ENCODE measurements around the gene RPS19.

Gene RPS19

GRCh38 chr19:41844601-41845000 lies 15.5 kb upstream of the RPS19 start, which contains the start of gene LYPD4:
TSS of gene LYPD4 (minus strand) at chr19:41844683. CDS start at chr19:41839285, 5,398 bp downstream.
- no peak for DNase-seq (ENCODE audit: low read depth)
- peaks cover 38% of the 10 kb centered on the region for H3K27me3 ChIP-seq (replicated peaks; ENCODE audit: control insufficient read depth, insufficient read depth, low read length)
- H3K36me3 ChIP-seq (ENCODE audit: control insufficient read depth, insufficient read depth, low read length, severe bottlenecking), result no peaks in the 10 kb centered on the region
- no peaks in the 10 kb centered on the region for H3K4me1 ChIP-seq (ENCODE audit: control insufficient read depth, insufficient read depth, low read length)
- H3K9ac ChIP-seq (ENCODE audit: low read length), result no peak within 1 kb of the TSS
- no peaks in the 10 kb centered on the region for H3K9me3 ChIP-seq (ENCODE audit: control insufficient read depth, low read length)
- H3K4me3 ChIP-seq (ENCODE audit: low read length), result no peak within 1 kb of the TSS

GRCh38 chr19:41845001-41845050 lies 15.2 kb upstream of the RPS19 start, which contains the start of gene DMRTC2:
TSS of gene DMRTC2 (plus strand) at chr19:41845042. CDS start at chr19:41847429, 2,387 bp downstream.
- no peaks in the 10 kb centered on the region for H3K4me1 ChIP-seq (ENCODE audit: control insufficient read depth, insufficient read depth, low read length)
- no peaks in the 10 kb centered on the region for H3K9me3 ChIP-seq (ENCODE audit: control insufficient read depth, low read length)
- DNase-seq (ENCODE audit: low read depth), result no peak
- peaks cover 39% of the 10 kb centered on the region for H3K27me3 ChIP-seq (replicated peaks; ENCODE audit: control insufficient read depth, insufficient read depth, low read length)
- no peak within 1 kb of the TSS for H3K9ac ChIP-seq (ENCODE audit: low read length)
- H3K36me3 ChIP-seq (ENCODE audit: control insufficient read depth, insufficient read depth, low read length, severe bottlenecking), result no peaks in the 10 kb centered on the region
- H3K4me3 ChIP-seq (ENCODE audit: low read length), result no peak within 1 kb of the TSS

GRCh38 chr19:41845051-41845590 lies 14.9 kb upstream of the RPS19 start:
- no peak for DNase-seq (ENCODE audit: low read depth)
- Histone ChIP-seq H3K27me3 (replicated peaks; ENCODE audit: control insufficient read depth, insufficient read depth, low read length) (peaks cover 39% of the 10 kb centered on the region), H3K36me3 (ENCODE audit: control insufficient read depth, insufficient read depth, low read length, severe bottlenecking) (no peaks in the 10 kb centered on the region)

GRCh38 chr19:41847351-41848105 lies 12.5 kb upstream of the RPS19 start:
- DNase-seq (ENCODE audit: low read depth), result no peak

More at GRCh38 chr19:41845051-41845590, 14.9 kb upstream of the RPS19 start:
- Histone ChIP-seq H3K4me1 (ENCODE audit: control insufficient read depth, insufficient read depth, low read length) (no peaks in the 10 kb centered on the region), H3K4me3 (ENCODE audit: low read length) (no peak overlapping the region), H3K9ac (ENCODE audit: low read length) (no peak overlapping the region), H3K9me3 (ENCODE audit: control insufficient read depth, low read length) (no peaks in the 10 kb centered on the region)

GRCh38 chr19:41848666-41849065 lies 11.4 kb upstream of the RPS19 start:
- Histone ChIP-seq H3K36me3 (ENCODE audit: control insufficient read depth, insufficient read depth, low read length, severe bottlenecking) (no peaks in the 10 kb centered on the region), H3K4me1 (ENCODE audit: control insufficient read depth, insufficient read depth, low read length) (no peaks in the 10 kb centered on the region), H3K27me3 (replicated peaks; ENCODE audit: control insufficient read depth, insufficient read depth, low read length) (peaks cover 63% of the 10 kb centered on the region), H3K4me3 (ENCODE audit: low read length) (no peak overlapping the region), H3K9ac (ENCODE audit: low read length) (no peak overlapping the region), H3K9me3 (ENCODE audit: control insufficient read depth, low read length) (no peaks in the 10 kb centered on the region)
- no peak for DNase-seq (ENCODE audit: low read depth)

More at GRCh38 chr19:41847351-41848105, 12.5 kb upstream of the RPS19 start:
- peaks cover 54% of the 10 kb centered on the region for H3K27me3 ChIP-seq (replicated peaks; ENCODE audit: control insufficient read depth, insufficient read depth, low read length)
- H3K9ac ChIP-seq (ENCODE audit: low read length), result no peak overlapping the region
- no peaks in the 10 kb centered on the region for H3K36me3 ChIP-seq (ENCODE audit: control insufficient read depth, insufficient read depth, low read length, severe bottlenecking)
- H3K4me1 ChIP-seq (ENCODE audit: control insufficient read depth, insufficient read depth, low read length), result no peaks in the 10 kb centered on the region
- H3K9me3 ChIP-seq (ENCODE audit: control insufficient read depth, low read length), result no peaks in the 10 kb centered on the region
- H3K4me3 ChIP-seq (ENCODE audit: low read length), result no peak overlapping the region

GRCh38 chr19:41849067-41849466 lies 11.0 kb upstream of the RPS19 start:
- Histone ChIP-seq H3K4me3 (ENCODE audit: low read length) (no peak overlapping the region), H3K9ac (ENCODE audit: low read length) (no peak overlapping the region), H3K9me3 (ENCODE audit: control insufficient read depth, low read length) (no peaks in the 10 kb centered on the region), H3K4me1 (ENCODE audit: control insufficient read depth, insufficient read depth, low read length) (no peaks in the 10 kb centered on the region), H3K36me3 (ENCODE audit: control insufficient read depth, insufficient read depth, low read length, severe bottlenecking) (no peaks in the 10 kb centered on the region), H3K27me3 (replicated peaks; ENCODE audit: control insufficient read depth, insufficient read depth, low read length) (peaks cover 63% of the 10 kb centered on the region)
- no peak for DNase-seq (ENCODE audit: low read depth)

- no peak overlapping the region for H3K4me3 ChIP-seq (ENCODE audit: low read length)
- H3K9ac ChIP-seq (ENCODE audit: low read length), result no peak overlapping the region
- no peaks in the 10 kb centered on the region for H3K9me3 ChIP-seq (ENCODE audit: control insufficient read depth, low read length)
- H3K27me3 ChIP-seq (replicated peaks; ENCODE audit: control insufficient read depth, insufficient read depth, low read length), result peaks cover 73% of the 10 kb centered on the region
- no peaks in the 10 kb centered on the region for H3K4me1 ChIP-seq (ENCODE audit: control insufficient read depth, insufficient read depth, low read length)
- DNase-seq (ENCODE audit: low read depth), result no peak
- no peaks in the 10 kb centered on the region for H3K36me3 ChIP-seq (ENCODE audit: control insufficient read depth, insufficient read depth, low read length, severe bottlenecking)
These were observed 9.7 kb upstream of the RPS19 start for GRCh38 chr19:41850381-41850780.

- no peak for DNase-seq (ENCODE audit: low read depth)
- Histone ChIP-seq H3K4me3 (ENCODE audit: low read length) (no peak overlapping the region), H3K9ac (ENCODE audit: low read length) (no peak overlapping the region), H3K27me3 (replicated peaks; ENCODE audit: control insufficient read depth, insufficient read depth, low read length) (peaks cover 73% of the 10 kb centered on the region), H3K9me3 (ENCODE audit: control insufficient read depth, low read length) (no peaks in the 10 kb centered on the region), H3K36me3 (ENCODE audit: control insufficient read depth, insufficient read depth, low read length, severe bottlenecking) (no peaks in the 10 kb centered on the region), H3K4me1 (ENCODE audit: control insufficient read depth, insufficient read depth, low read length) (no peaks in the 10 kb centered on the region)
These were observed 8.6 kb upstream of the RPS19 start for GRCh38 chr19:41851456-41851855.

- H3K36me3 ChIP-seq (ENCODE audit: control insufficient read depth, insufficient read depth, low read length, severe bottlenecking), result no peaks in the 10 kb centered on the region
- H3K27me3 ChIP-seq (replicated peaks; ENCODE audit: control insufficient read depth, insufficient read depth, low read length), result peaks cover 64% of the 10 kb centered on the region
- DNase-seq (ENCODE audit: low read depth), result no peak
- no peaks in the 10 kb centered on the region for H3K4me1 ChIP-seq (ENCODE audit: control insufficient read depth, insufficient read depth, low read length)
- no peak overlapping the region for H3K9ac ChIP-seq (ENCODE audit: low read length)
- H3K4me3 ChIP-seq (ENCODE audit: low read length), result no peak overlapping the region
- H3K9me3 ChIP-seq (ENCODE audit: control insufficient read depth, low read length), result no peaks in the 10 kb centered on the region
These were observed 6.7 kb upstream of the RPS19 start for GRCh38 chr19:41853344-41853743.

- DNase-seq (ENCODE audit: low read depth), result no peak
- H3K4me1 ChIP-seq (ENCODE audit: control insufficient read depth, insufficient read depth, low read length), result no peaks in the 10 kb centered on the region
- H3K27me3 ChIP-seq (replicated peaks; ENCODE audit: control insufficient read depth, insufficient read depth, low read length), result peaks cover 60% of the 10 kb centered on the region
These were observed 6.3 kb upstream of the RPS19 start for GRCh38 chr19:41853768-41854167.

GRCh38 chr19:41859213-41859617 lies 840 bp upstream of the RPS19 start:
- no peak for DNase-seq (ENCODE audit: low read depth)
- Histone ChIP-seq H3K9ac (ENCODE audit: low read length) (peak overlapping the region; percentile 97), H3K4me1 (ENCODE audit: control insufficient read depth, insufficient read depth, low read length) (peaks cover 36% of the 10 kb centered on the region), H3K9me3 (ENCODE audit: control insufficient read depth, low read length) (no peaks in the 10 kb centered on the region), H3K36me3 (ENCODE audit: control insufficient read depth, insufficient read depth, low read length, severe bottlenecking) (peaks cover 33% of the 10 kb centered on the region), H3K4me3 (ENCODE audit: low read length) (peak overlapping the region; percentile 95), H3K27me3 (replicated peaks; ENCODE audit: control insufficient read depth, insufficient read depth, low read length) (peaks cover 9% of the 10 kb centered on the region)

More at GRCh38 chr19:41853768-41854167, 6.3 kb upstream of the RPS19 start:
- Histone ChIP-seq H3K4me3 (ENCODE audit: low read length) (no peak overlapping the region), H3K9ac (ENCODE audit: low read length) (no peak overlapping the region), H3K9me3 (ENCODE audit: control insufficient read depth, low read length) (no peaks in the 10 kb centered on the region), H3K36me3 (ENCODE audit: control insufficient read depth, insufficient read depth, low read length, severe bottlenecking) (no peaks in the 10 kb centered on the region)

All from adipocyte (in vitro differentiated cells).